NCI-H226 (cell line): ENCODE data around the gene CPED1.
"Not testable (repeated sequence)": the region's sequence is repeated elsewhere in the genome, so short reads cannot be mapped to it uniquely, and the experiment has no call there.

ENCODE experiments used
- DNase-seq: peaks from one replicate; pipeline ENCODE4 v3.0.0-alpha.2; 2015

Gene CPED1

GRCh38 chr7:120997882-120998474, 9.5 kb downstream of the CPED1 start:
- DNase-seq = no peak

- no peak for DNase-seq
Measured at GRCh38 chr7:120998520-120998919, 10.0 kb downstream of the CPED1 start.

DNA sequence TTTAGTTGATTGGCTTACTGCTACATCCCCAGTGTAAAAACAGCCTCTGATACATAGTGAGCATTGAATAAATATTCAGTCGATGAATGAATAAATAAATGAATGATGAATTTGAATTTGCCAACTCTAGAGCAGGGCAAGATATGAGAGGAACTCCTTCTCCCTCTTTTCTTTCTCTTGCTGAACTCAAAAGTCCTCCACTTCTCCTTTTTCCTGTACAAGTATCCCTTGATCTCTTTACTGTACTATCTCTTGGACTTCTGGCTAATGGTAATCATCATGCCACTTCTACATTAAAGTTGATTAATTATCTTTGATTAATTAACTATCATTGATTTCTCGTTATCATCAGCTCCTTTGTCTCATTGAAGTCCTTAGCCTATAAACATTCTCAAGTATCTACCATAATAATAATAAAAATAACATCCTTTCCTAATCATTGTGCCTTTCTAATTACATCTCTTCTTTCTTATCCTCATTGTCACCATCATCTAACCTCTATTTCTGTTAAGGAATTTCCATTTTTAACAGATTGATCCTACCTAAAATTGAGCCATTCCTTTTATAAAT, 10.6 kb downstream of the CPED1 start:
- DNase-seq = no peak

DNA sequence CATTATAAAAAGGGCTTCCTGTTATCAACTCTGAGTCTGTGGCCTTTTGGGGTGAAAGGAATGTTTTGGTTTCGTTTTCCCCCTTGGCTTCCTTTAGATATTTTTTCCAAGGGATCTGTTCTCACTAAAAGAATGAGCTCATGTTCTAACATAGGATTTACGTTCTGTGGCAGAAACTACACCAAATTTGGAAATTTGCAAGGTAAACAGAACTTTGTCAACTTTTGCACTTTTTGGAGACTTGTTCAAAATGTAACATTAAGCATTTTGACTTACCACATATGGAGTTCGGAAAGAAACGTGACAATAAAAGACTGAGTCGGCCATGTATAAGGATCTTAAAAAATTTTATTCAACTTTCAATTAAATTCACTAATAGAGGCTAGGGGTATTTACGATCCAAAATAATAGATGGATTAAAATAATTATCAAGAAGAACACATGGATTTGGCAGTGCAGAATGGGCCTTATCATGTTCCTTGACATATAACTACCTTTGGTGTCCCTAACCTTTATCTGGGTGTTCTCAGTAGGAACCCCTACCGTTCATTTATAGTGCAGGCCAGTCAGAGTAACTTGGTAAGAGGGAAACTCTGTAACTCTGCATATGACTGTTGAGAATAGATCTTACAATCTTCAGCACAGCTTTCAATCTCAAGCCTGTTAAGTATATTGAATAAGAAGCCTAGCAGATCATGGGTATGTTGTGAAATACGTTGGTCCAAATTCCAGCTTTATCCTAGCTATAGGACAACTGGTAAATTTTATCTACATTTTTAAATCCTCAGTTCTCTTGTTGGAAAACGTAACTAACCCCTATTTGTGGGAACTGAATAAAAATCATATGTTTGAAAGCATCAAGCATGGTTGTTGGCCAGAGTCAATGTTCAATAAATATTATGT, 11.8 kb downstream of the CPED1 start:
- DNase-seq = no peak

- no peak for DNase-seq
Measured at GRCh38 chr7:121001234-121001906, 12.9 kb downstream of the CPED1 start.

- no peak for DNase-seq
Measured at GRCh38 chr7:121002048-121002756, 13.7 kb downstream of the CPED1 start.

DNA sequence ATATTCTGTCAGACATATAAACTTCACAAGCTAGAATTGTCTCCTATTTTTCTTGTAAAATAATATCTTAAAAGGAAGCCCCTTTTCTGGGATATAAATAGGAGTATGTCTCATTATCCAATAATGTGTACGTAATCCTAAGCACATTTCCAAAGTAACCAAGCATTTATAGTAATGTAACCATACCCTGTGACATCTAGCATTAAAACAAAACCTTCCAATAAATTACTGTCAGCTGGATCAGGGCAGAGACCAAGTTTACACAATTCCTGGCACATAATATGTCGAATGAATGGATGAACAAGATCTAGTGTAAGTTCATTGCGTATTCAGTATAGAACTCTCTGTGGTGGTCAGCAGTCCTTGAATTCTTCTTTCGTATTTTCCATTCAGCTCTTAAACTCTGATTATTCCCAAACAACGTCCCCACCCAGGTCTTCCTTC, 14.3 kb downstream of the CPED1 start:
- DNase-seq = no peak

GRCh38 chr7:121003986-121004685, 15.6 kb downstream of the CPED1 start:
- DNase-seq = no peak

- not testable (repeated sequence) for DNase-seq
Measured at GRCh38 chr7:121005058-121005457, 16.5 kb downstream of the CPED1 start.

- no peak for DNase-seq
Measured at GRCh38 chr7:121005996-121006584, 17.6 kb downstream of the CPED1 start.

GRCh38 chr7:121006711-121007315, 18.3 kb downstream of the CPED1 start:
- DNase-seq = no peak

DNA sequence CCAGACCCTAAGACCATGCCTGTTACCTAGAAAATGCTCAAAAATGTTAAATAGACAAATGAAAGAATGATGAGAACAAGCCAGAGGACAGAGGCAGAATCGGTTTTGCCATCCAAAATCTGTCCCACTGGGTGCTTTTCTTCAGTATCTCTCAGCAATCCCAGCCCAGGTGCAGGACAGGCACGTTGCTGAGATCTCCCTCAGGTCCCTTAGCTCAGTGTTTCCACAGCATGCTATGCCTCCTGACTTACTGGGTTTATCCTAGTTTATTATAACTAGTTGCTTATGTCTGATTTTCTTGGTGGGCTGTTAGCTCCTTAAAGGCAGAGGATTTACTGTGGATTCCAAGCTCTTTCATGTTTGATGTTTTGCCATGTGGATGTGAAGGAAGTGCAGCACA, 20.3 kb downstream of the CPED1 start:
- no peak for DNase-seq

DNA sequence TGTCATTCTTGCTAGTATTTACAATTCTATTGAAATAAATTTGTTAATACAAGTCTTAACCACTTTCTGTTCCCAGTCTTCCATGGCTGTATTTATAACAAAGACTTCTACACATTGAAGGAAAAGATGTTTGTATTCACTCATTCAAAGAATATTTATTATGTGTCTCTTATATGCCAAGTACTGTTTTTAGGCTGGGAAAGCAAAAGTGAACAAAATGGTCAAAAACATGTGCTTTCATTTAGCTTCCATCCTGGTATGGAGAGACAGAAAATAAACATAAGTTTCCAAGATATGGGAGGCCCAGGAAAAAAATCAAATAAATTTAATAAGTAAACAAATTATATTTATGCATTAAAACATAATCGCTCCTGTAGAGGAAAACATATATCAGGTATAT, 22.9 kb downstream of the CPED1 start:
- DNase-seq = no peak

- DNase-seq = no peak
Measured at GRCh38 chr7:121012170-121012874, 23.8 kb downstream of the CPED1 start.

DNA sequence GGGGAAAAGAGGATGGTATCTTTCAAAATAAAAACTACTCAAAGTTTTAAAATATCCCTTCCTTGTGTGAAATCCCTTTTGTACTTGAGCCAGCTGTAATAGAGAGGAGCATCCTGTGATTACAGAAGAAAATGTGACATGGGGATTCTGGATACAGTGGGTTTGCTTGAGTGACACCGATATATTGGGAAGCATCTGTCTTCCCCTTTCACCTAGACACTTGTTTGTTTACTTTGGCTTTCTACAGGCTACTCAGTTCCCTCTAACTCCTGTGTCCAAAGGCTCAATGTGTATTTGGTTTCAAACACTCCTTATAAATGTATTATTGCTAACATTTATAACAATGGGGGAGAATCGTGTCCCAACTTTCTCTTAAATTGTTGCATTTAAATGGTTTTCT, 24.4 kb downstream of the CPED1 start:
- no peak for DNase-seq

DNA sequence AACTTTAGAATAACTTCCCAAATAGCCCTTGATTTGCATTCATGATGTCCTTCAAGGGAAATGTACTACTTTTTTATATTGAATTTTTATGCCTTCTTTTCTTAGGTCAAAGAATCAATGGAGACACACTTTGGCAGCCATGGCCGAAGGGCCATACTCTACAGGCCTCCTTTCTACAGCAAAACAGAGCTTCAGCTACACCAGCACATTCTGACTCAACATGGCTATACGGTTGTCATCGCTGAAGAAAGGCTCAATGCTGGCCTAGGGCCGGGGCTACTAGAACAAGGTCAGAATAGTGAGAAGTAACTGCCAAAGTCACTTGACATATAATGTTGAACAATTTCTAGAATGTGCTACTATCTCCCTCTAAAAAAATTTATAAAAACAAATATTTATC, 27.0 kb downstream of the CPED1 start:
- DNase-seq = no peak

- DNase-seq = no peak
Measured at GRCh38 chr7:121016966-121017365, 28.5 kb downstream of the CPED1 start.

GRCh38 chr7:121017586-121017985, 29.1 kb downstream of the CPED1 start:
- DNase-seq = no peak

- DNase-seq = peak; percentile 27
Measured at GRCh38 chr7:121019018-121019417, 30.5 kb downstream of the CPED1 start.

GRCh38 chr7:121020249-121020988, 31.9 kb downstream of the CPED1 start:
- peak; percentile 69 for DNase-seq
